ENCODE measurements around the gene TANC2. TPM values are rescaled to one million over a fixed set of nuclear protein-coding genes. Genes with fewer than 3 reads are reported as not detected.

TANC2 gene
- total RNA-seq, 1 donor, result 48.9 TPM

DNA sequence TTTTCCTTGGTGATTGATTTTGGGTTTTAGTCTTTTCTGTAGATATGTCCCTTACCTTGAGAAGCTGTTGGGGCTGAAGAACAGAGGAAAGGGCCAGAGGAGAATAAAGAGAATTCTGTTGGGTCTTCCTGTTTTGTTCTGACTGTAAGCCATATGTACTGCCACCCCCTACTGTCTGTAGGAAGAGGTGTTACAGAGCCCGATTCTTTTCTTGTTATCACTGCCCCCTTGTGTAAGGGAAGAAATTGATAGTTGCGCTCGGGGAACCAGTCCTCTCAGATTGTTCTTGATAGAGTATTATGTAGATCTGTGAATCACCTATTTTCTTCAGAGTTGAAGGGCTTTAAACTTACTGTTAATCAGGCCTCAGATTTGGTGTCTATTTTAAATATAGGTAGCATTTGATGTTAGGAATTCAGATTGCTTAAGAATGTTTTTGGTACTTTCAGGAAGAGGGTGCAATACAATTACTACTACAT lies 2.4 kb downstream of the TANC2 start:
- Histone ChIP-seq H3K79me2 (ENCODE audit: insufficient read depth, low read length) (peaks cover 70% of the 10 kb centered on the region), H3K4me1 (ENCODE audit: insufficient read depth, low read length) (peaks cover 29% of the 10 kb centered on the region), H3K4me3 (ENCODE audit: insufficient read depth, low read length) (peak overlapping the region; percentile 92), H3K27ac (ENCODE audit: low read depth, low read length) (peak overlapping the region; percentile 79), H3K27me3 (ENCODE audit: insufficient read depth, low read length) (no peaks in the 10 kb centered on the region), H3K4me2 (ENCODE audit: insufficient read depth, low read length) (peak overlapping the region; percentile 97), H3K9me3 (ENCODE audit: low read depth, low read length) (no peaks in the 10 kb centered on the region), H3K36me3 (ENCODE audit: insufficient read depth, low read length) (no peaks in the 10 kb centered on the region), H4K20me1 (ENCODE audit: insufficient read depth, low read length) (peaks cover 38% of the 10 kb centered on the region), H2AFZ (ENCODE audit: low read length) (no peak overlapping the region)
- TF ChIP-seq, protein P1, sequence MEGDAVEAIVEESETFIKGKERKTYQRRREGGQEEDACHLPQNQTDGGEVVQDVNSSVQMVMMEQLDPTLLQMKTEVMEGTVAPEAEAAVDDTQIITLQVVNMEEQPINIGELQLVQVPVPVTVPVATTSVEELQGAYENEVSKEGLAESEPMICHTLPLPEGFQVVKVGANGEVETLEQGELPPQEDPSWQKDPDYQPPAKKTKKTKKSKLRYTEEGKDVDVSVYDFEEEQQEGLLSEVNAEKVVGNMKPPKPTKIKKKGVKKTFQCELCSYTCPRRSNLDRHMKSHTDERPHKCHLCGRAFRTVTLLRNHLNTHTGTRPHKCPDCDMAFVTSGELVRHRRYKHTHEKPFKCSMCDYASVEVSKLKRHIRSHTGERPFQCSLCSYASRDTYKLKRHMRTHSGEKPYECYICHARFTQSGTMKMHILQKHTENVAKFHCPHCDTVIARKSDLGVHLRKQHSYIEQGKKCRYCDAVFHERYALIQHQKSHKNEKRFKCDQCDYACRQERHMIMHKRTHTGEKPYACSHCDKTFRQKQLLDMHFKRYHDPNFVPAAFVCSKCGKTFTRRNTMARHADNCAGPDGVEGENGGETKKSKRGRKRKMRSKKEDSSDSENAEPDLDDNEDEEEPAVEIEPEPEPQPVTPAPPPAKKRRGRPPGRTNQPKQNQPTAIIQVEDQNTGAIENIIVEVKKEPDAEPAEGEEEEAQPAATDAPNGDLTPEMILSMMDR (IDR thresholded peaks at IDR 0.05; ENCODE audit: extremely low read depth, low read depth, low read length), result peak; percentile 93
- DNase-seq (ENCODE audit: insufficient read length, low spot score, missing footprints), result peak; percentile 96

DNA sequence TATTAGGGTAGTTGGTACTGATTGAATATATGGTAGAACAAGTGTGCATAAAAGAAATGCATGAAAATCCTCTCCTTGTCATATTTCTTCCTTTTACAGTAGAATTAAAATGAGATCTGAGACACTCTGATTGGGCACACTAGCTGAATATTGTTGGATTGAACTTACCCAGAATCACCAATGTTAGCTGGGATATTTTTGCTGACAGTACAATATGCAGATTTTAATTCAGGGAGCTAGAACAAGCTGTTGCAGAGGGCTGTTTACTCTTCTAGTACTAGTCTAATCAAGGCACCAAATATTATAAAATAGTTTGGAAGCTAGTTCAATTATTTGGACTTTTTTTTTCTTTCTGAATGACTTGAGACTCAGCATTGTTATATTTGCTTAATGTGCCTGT lies 4.6 kb downstream of the TANC2 start:
- no peak for DNase-seq (ENCODE audit: insufficient read length, low spot score, missing footprints)
- Histone ChIP-seq H2AFZ (ENCODE audit: low read length) (no peak overlapping the region), H3K4me3 (ENCODE audit: insufficient read depth, low read length) (no peak overlapping the region), H3K27ac (ENCODE audit: low read depth, low read length) (no peak overlapping the region), H3K4me2 (ENCODE audit: insufficient read depth, low read length) (no peak overlapping the region), H3K4me1 (ENCODE audit: insufficient read depth, low read length) (peaks cover 22% of the 10 kb centered on the region), H3K79me2 (ENCODE audit: insufficient read depth, low read length) (peaks cover 91% of the 10 kb centered on the region), H3K27me3 (ENCODE audit: insufficient read depth, low read length) (no peaks in the 10 kb centered on the region), H4K20me1 (ENCODE audit: insufficient read depth, low read length) (peaks cover 57% of the 10 kb centered on the region), H3K36me3 (ENCODE audit: insufficient read depth, low read length) (no peaks in the 10 kb centered on the region), H3K9me3 (ENCODE audit: low read depth, low read length) (no peaks in the 10 kb centered on the region)
- TF ChIP-seq, protein P1 (IDR thresholded peaks at IDR 0.05; ENCODE audit: extremely low read depth, low read depth, low read length), result no peak

GRCh38 chr17:62971853-62972252 lies 5.8 kb downstream of the TANC2 start:
- H3K4me3 ChIP-seq (ENCODE audit: insufficient read depth, low read length), result no peak overlapping the region
- H3K4me2 ChIP-seq (ENCODE audit: insufficient read depth, low read length), result no peak overlapping the region
- H4K20me1 ChIP-seq (ENCODE audit: insufficient read depth, low read length), result peaks cover 61% of the 10 kb centered on the region
- H3K9me3 ChIP-seq (ENCODE audit: low read depth, low read length), result no peaks in the 10 kb centered on the region
- no peak overlapping the region for H2AFZ ChIP-seq (ENCODE audit: low read length)
- no peak overlapping the region for H3K27ac ChIP-seq (ENCODE audit: low read depth, low read length)
- no peaks in the 10 kb centered on the region for H3K36me3 ChIP-seq (ENCODE audit: insufficient read depth, low read length)
- H3K4me1 ChIP-seq (ENCODE audit: insufficient read depth, low read length), result peaks cover 21% of the 10 kb centered on the region
- peaks cover 99% of the 10 kb centered on the region for H3K79me2 ChIP-seq (ENCODE audit: insufficient read depth, low read length)
- H3K27me3 ChIP-seq (ENCODE audit: insufficient read depth, low read length), result no peaks in the 10 kb centered on the region
- TF ChIP-seq, protein P1 (IDR thresholded peaks at IDR 0.05; ENCODE audit: extremely low read depth, low read depth, low read length), result no peak
- DNase-seq (ENCODE audit: insufficient read length, low spot score, missing footprints), result no peak

- Histone ChIP-seq H4K20me1 (ENCODE audit: insufficient read depth, low read length) (peaks cover 69% of the 10 kb centered on the region), H3K4me1 (ENCODE audit: insufficient read depth, low read length) (no peaks in the 10 kb centered on the region), H3K27ac (ENCODE audit: low read depth, low read length) (no peak overlapping the region), H3K79me2 (ENCODE audit: insufficient read depth, low read length) (peaks cover 99% of the 10 kb centered on the region), H3K4me2 (ENCODE audit: insufficient read depth, low read length) (no peak overlapping the region), H3K36me3 (ENCODE audit: insufficient read depth, low read length) (no peaks in the 10 kb centered on the region), H2AFZ (ENCODE audit: low read length) (no peak overlapping the region), H3K9me3 (ENCODE audit: low read depth, low read length) (no peaks in the 10 kb centered on the region), H3K4me3 (ENCODE audit: insufficient read depth, low read length) (no peak overlapping the region), H3K27me3 (ENCODE audit: insufficient read depth, low read length) (no peaks in the 10 kb centered on the region)
- TF ChIP-seq, protein P1 (IDR thresholded peaks at IDR 0.05; ENCODE audit: extremely low read depth, low read depth, low read length), result no peak
- DNase-seq (ENCODE audit: insufficient read length, low spot score, missing footprints), result no peak
Measured at GRCh38 chr17:62974788-62975187, 8.8 kb downstream of the TANC2 start.
